ENCODE data around the gene JCAD. TPM values are rescaled to one million over a fixed set of nuclear protein-coding genes. Genes with fewer than 3 reads are reported as not detected.

Gene JCAD
- total and polyA plus RNA-seq, 10 of the 15 experiments (the other 5 are each of a cell fraction or from before 2014, with no cell fraction given), result 0.28 TPM; not detected in 9

- ChIA-PET RAD21 (ENCODE audit: unreplicated experiment) (interaction anchor here (1.1 kb wide), 1 partner anchor 166 kb away, joined by 3 read pairs; no protein-coding TSS in a partner anchor), POLR2A (no interaction called here), SMC1A (ENCODE audit: uncharacterized antibody, unreplicated experiment) (interaction anchor here (1.0 kb wide), 1 partner anchor 8 kb away, joined by 3 read pairs; no protein-coding TSS in a partner anchor), CTCF (no interaction called here)
- Histone ChIP-seq H4K20me1 (ENCODE audit: control insufficient read depth, insufficient read depth) (no peaks in the 10 kb centered on the region), H3K4me1 (ENCODE audit: control insufficient read depth, insufficient read depth, low read length) (no peaks in the 10 kb centered on the region), H3K36me3 (ENCODE audit: control insufficient read depth in 2 of 2, insufficient read depth in 2 of 2, low read length in 1 of 2) (no peaks in the 10 kb centered on the region), H3K4me3 (no peak overlapping the region), H3K27ac (ENCODE audit: control insufficient read depth, insufficient read depth) (no peak overlapping the region), H3K9ac (ENCODE audit: control insufficient read depth, insufficient read depth, low read length) (no peak overlapping the region), H2AFZ (ENCODE audit: control insufficient read depth, low read depth, low read length) (no peak overlapping the region), H3K4me2 (ENCODE audit: control insufficient read depth, insufficient read depth) (no peak overlapping the region), H3K27me3 (replicated peaks in 1 of 2; ENCODE audit: control insufficient read depth in 2 of 2, insufficient read depth in 2 of 2, low read length in 1 of 2) (no peaks in the 10 kb centered on the region; a peak in 2 of 4 replicates), H3K79me2 (ENCODE audit: control insufficient read depth, insufficient read depth, low read length) (no peaks in the 10 kb centered on the region), H3K9me3 (replicated peaks; ENCODE audit: control insufficient read depth, insufficient read depth, low read length) (no peaks in the 10 kb centered on the region)
- no TSS peak for BruUV-seq (replicated peaks)
- intact Hi-C loops (cut with micrococcal nuclease; ENCODE audit: unreplicated experiment), result no loop called here
- in situ Hi-C loops (cut with MboI), result no loop called here
- ATAC-seq (no peak), DNase-seq (ENCODE audit: low read depth, low spot score) (no peak), FAIRE-seq (no peak)
- no peak for TF ChIP-seq TCF3 (IDR thresholded peaks at IDR 0.05; ENCODE audit: borderline replicate concordance, insufficient read depth, low read depth, low read length)
- no peak for TF ChIP-seq EED (IDR thresholded peaks at IDR 0.05; ENCODE audit: low read depth)
- no peak for TF ChIP-seq SREBF1 (IDR thresholded peaks at IDR 0.05; ENCODE audit: low read length)
- TF ChIP-seq TCF7 (IDR thresholded peaks at IDR 0.05; ENCODE audit: borderline replicate concordance), result no peak
- TF ChIP-seq ETV6 (conservative IDR thresholded peaks at IDR 0.05 in 1 of 2, IDR thresholded peaks at IDR 0.05 in 1 of 2; ENCODE audit: borderline replicate concordance in 1 of 2, low read depth in 1 of 2), result no peak
- no peak for TF ChIP-seq ZNF217 (IDR thresholded peaks at IDR 0.05)
- TF ChIP-seq MXI1 (IDR thresholded peaks at IDR 0.05; ENCODE audit: low read depth, low read length), result no peak
- TF ChIP-seq STAT3 (IDR thresholded peaks at IDR 0.05; ENCODE audit: low read depth, low read length), result no peak
- 23% methylated on average over 6 of the region's 6 CpGs for WGBS (ENCODE audit: insufficient coverage, insufficient replicate concordance, low lambda C conversion rate, missing lambda C conversion rate)
Observed at GRCh38 chr10:30073045-30073766, 13.8 kb upstream of the JCAD start.

GRCh38 chr10:30072068-30072467 lies 12.7 kb upstream of the JCAD start:
- FAIRE-seq, result no peak
- in situ Hi-C loops (cut with MboI), result no loop called here
- TF ChIP-seq SMC3 (IDR thresholded peaks at IDR 0.05; ENCODE audit: borderline replicate concordance, low read length) (no peak), NFXL1 (IDR thresholded peaks at IDR 0.05; ENCODE audit: borderline replicate concordance) (no peak), PAX8 (IDR thresholded peaks at IDR 0.05) (no peak), ZZZ3 (IDR thresholded peaks at IDR 0.05; ENCODE audit: control insufficient read depth, insufficient read length, low read depth) (no peak), CHD4 (IDR thresholded peaks at IDR 0.05) (no peak), CEBPB (IDR thresholded peaks at IDR 0.05; ENCODE audit: borderline replicate concordance in 1 of 2, low read depth in 2 of 2, low read length in 2 of 2) (no peak), PAX5 (IDR thresholded peaks at IDR 0.05; ENCODE audit: borderline replicate concordance, low read depth, low read length) (no peak), RCOR1 (conservative IDR thresholded peaks at IDR 0.05; ENCODE audit: low read depth, low read length) (no peak), PBX3 (IDR thresholded peaks at IDR 0.05; ENCODE audit: insufficient replicate concordance, low read depth, low read length) (no peak), EGR1 (IDR thresholded peaks at IDR 0.05; ENCODE audit: borderline replicate concordance in 1 of 2, low read depth in 2 of 2, low read length in 2 of 2) (no peak), MYB (IDR thresholded peaks at IDR 0.05; ENCODE audit: borderline replicate concordance, low read depth, low read length) (no peak)

More at GRCh38 chr10:30072068-30072467, 12.7 kb upstream of the JCAD start:
- H4K20me1 ChIP-seq (ENCODE audit: control insufficient read depth, insufficient read depth), result no peaks in the 10 kb centered on the region
- no peak overlapping the region for H3K9ac ChIP-seq (ENCODE audit: control insufficient read depth, insufficient read depth, low read length)
- no peaks in the 10 kb centered on the region for H3K36me3 ChIP-seq (ENCODE audit: control insufficient read depth in 2 of 2, insufficient read depth in 2 of 2, low read length in 1 of 2)
- no peak overlapping the region for H3K4me2 ChIP-seq (ENCODE audit: control insufficient read depth, insufficient read depth)
- H3K4me3 ChIP-seq, result no peak overlapping the region
- H3K27ac ChIP-seq (ENCODE audit: control insufficient read depth, insufficient read depth), result no peak overlapping the region
- no peaks in the 10 kb centered on the region for H3K4me1 ChIP-seq (ENCODE audit: control insufficient read depth, insufficient read depth, low read length)
- DNase-seq (ENCODE audit: low read depth, low spot score) (no peak), ATAC-seq (no peak)
- SMC1A ChIA-PET (ENCODE audit: uncharacterized antibody, unreplicated experiment), result interaction anchor here (1.0 kb wide), 1 partner anchor 9 kb away, joined by 3 read pairs; no protein-coding TSS in a partner anchor
- H3K79me2 ChIP-seq (ENCODE audit: control insufficient read depth, insufficient read depth, low read length), result no peaks in the 10 kb centered on the region
- no peaks in the 10 kb centered on the region for H3K9me3 ChIP-seq (replicated peaks; ENCODE audit: control insufficient read depth, insufficient read depth, low read length)
- RAD21 ChIA-PET (ENCODE audit: unreplicated experiment), result no interaction called here
- intact Hi-C loops (cut with micrococcal nuclease; ENCODE audit: unreplicated experiment), result no loop called here
- CTCF ChIA-PET, result no interaction called here
- POLR2A ChIA-PET, result no interaction called here
- BruUV-seq (replicated peaks), result no TSS peak
- no peaks in the 10 kb centered on the region; a peak in 2 of 4 replicates for H3K27me3 ChIP-seq (replicated peaks in 1 of 2; ENCODE audit: control insufficient read depth in 2 of 2, insufficient read depth in 2 of 2, low read length in 1 of 2)
- no peak overlapping the region for H2AFZ ChIP-seq (ENCODE audit: control insufficient read depth, low read depth, low read length)

Data from GM12878 (cell line).